Liver (tissue), 9 donors: ENCODE data around the gene TMEM170B. TPM values are rescaled to one million over a fixed set of nuclear protein-coding genes. Genes with fewer than 3 reads are reported as not detected.

Experiments used
- DNase-seq: peaks from one replicate; pipeline ENCODE4 v3.0.0-alpha.2; 2017; ENCODE audit warnings: low spot score
- H3K27ac ChIP-seq, 2 donors: one replicate each; pipeline ENCODE4 v1.7.0; 2013; ENCODE audit warnings: inconsistent platforms in 2 of 2, low read length in 2 of 2, control low read depth in 1 of 2, low read depth in 1 of 2, mild to moderate bottlenecking in 1 of 2
- H3K27me3 ChIP-seq, 4 donors: one replicate each; pipeline versions ENCODE4 v1.6.1 to v1.7.0; 2013; ENCODE audit warnings: low read length in 3 of 4, inconsistent platforms in 1 of 4, mild to moderate bottlenecking in 1 of 4, moderate library complexity in 1 of 4; ENCODE audit not compliant: control insufficient read depth in 4 of 4, insufficient read depth in 4 of 4
- H3K36me3 ChIP-seq, 4 donors: one replicate each; pipeline versions ENCODE4 v1.6.1 to v1.7.0; 2013; ENCODE audit warnings: low read length in 3 of 4, mild to moderate bottlenecking in 3 of 4, low read depth in 1 of 4, moderate library complexity in 1 of 4; ENCODE audit not compliant: control insufficient read depth in 4 of 4, insufficient read depth in 3 of 4
- H3K4me1 ChIP-seq, 4 donors: one replicate each; pipeline versions ENCODE4 v1.6.1 to v1.7.0; 2013; ENCODE audit warnings: low read length in 3 of 4, mild to moderate bottlenecking in 3 of 4, moderate library complexity in 1 of 4; ENCODE audit not compliant: control insufficient read depth in 4 of 4, insufficient read depth in 4 of 4
- H3K4me3 ChIP-seq, 3 donors: one replicate each; pipeline versions ENCODE4 v1.6.1 to v1.7.0; 2013; ENCODE audit warnings: low read length in 3 of 3, control low read depth in 1 of 3, low read depth in 1 of 3, mild to moderate bottlenecking in 1 of 3
- H3K9ac ChIP-seq, 2 donors: one replicate each; pipeline ENCODE4 v1.7.0; 2013; ENCODE audit warnings: low read length in 2 of 2, mild to moderate bottlenecking in 2 of 2, moderate library complexity in 2 of 2, control low read depth in 1 of 2, low read depth in 1 of 2
- H3K9me3 ChIP-seq, 4 donors: one replicate each; pipeline versions ENCODE4 v1.6.1 to v1.7.0; 2013; ENCODE audit warnings: low read length in 3 of 4; ENCODE audit not compliant: control insufficient read depth in 4 of 4
- EGR1 ChIP-seq, 2 donors: IDR thresholded peaks; 2 replicates each; pipeline ENCODE4 v1.6.1; 2016 to 2018; ENCODE audit warnings: antibody characterized with exemption in 2 of 2, low read depth in 2 of 2
- FOXA1 ChIP-seq: IDR thresholded peaks from 2 replicates; pipeline ENCODE4 v1.6.1; 2016; ENCODE audit warnings: antibody characterized with exemption
- FOXA2 ChIP-seq: IDR thresholded peaks from 2 replicates; pipeline ENCODE4 v1.6.1; 2016; ENCODE audit warnings: antibody characterized with exemption
- GABPA ChIP-seq, 2 donors: IDR thresholded peaks in 1 of 2; conservative IDR thresholded peaks in 1 of 2; 2 replicates each; pipeline ENCODE4 v1.6.1; 2016; ENCODE audit warnings: antibody characterized with exemption in 2 of 2, mild to moderate bottlenecking in 1 of 2, moderate library complexity in 1 of 2
- HNF4A ChIP-seq, 2 donors: conservative IDR thresholded peaks; 2 replicates each; pipeline ENCODE4 v1.6.1; 2016; ENCODE audit warnings: antibody characterized with exemption in 2 of 2, mild to moderate bottlenecking in 2 of 2
- HNF4G ChIP-seq: IDR thresholded peaks from 2 replicates; pipeline ENCODE4 v1.6.1; 2016; ENCODE audit warnings: antibody characterized with exemption
- JUND ChIP-seq, 2 donors: IDR thresholded peaks; 2 replicates each; pipeline ENCODE4 v1.6.1; 2016; ENCODE audit warnings: antibody characterized with exemption in 2 of 2
- NR2F2 ChIP-seq: IDR thresholded peaks from 2 replicates; pipeline ENCODE4 v1.6.1; 2016; ENCODE audit warnings: antibody characterized with exemption
- RAD21 ChIP-seq, 2 donors: IDR thresholded peaks; 2 replicates each; pipeline ENCODE4 v1.6.1; 2016; ENCODE audit warnings: antibody characterized with exemption in 2 of 2, mild to moderate bottlenecking in 2 of 2
- RXRA ChIP-seq, 2 donors: IDR thresholded peaks; 2 replicates each; pipeline ENCODE4 v1.6.1; 2017 to 2018; ENCODE audit warnings: antibody characterized with exemption in 2 of 2, mild to moderate bottlenecking in 1 of 2
- SP1 ChIP-seq: IDR thresholded peaks from 2 replicates; pipeline ENCODE4 v1.6.1; 2018; ENCODE audit warnings: antibody characterized with exemption, mild to moderate bottlenecking
- TAF1 ChIP-seq: conservative IDR thresholded peaks from 2 replicates; pipeline ENCODE4 v1.6.1; 2016; ENCODE audit warnings: antibody characterized with exemption, mild to moderate bottlenecking
- YY1 ChIP-seq: IDR thresholded peaks from 2 replicates; pipeline ENCODE4 v1.6.1; 2016; ENCODE audit warnings: antibody characterized with exemption, mild to moderate bottlenecking
- WGBS: extraction: QIAGEN DNeasy Blood & Tissue Kit; methylation state at CpG from one replicate; pipeline ENCODE4 v1.1.7; 2013; 5-methylcytosine and 5-hydroxymethylcytosine counted together
- polyA plus RNA-seq, 2 donors: library from polyadenylated mRNA; stranded (reverse) in 1 of 2; unstranded in 1 of 2; fragments of 200-250 nt in 1 of 2; fragments of >200 nt in 1 of 2; fragmentation: Nextera tagmentation in 1 of 2; extraction: Ambion mirVana in 1 of 2; gene quantifications; one replicate each; pipeline versions ENCODE4 v1.2.1 to v1.2.3, GENCODE V29; 2013 to 2015
- total RNA-seq, 2 donors: library from RNA; depleted of rRNA; stranded (reverse); fragments of >200 nt; gene quantifications; one replicate each; pipeline ENCODE4 v1.2.3, GENCODE V29; 2014
- TF ChIP-seq, protein P1 (sequence below): IDR thresholded peaks from 2 replicates; pipeline ENCODE4 v1.6.1; 2016; ENCODE audit warnings: antibody characterized with exemption
- TF ChIP-seq, protein P2 (sequence below): IDR thresholded peaks from 2 replicates; pipeline ENCODE4 v1.6.1; 2016; ENCODE audit warnings: antibody characterized with exemption
- TF ChIP-seq, protein P3 (sequence below): IDR thresholded peaks from 2 replicates; pipeline ENCODE4 v1.6.1; 2016; ENCODE audit warnings: antibody characterized with exemption, mild to moderate bottlenecking
- TF ChIP-seq, protein P4 (sequence below): fragments of 150-350 bp; IDR thresholded peaks from 2 replicates; pipeline ENCODE4 v1.5.1; 2017; ENCODE audit warnings: improper control_type of control experiment, low read depth, low read length; ENCODE audit not compliant: missing input control
- TF ChIP-seq, protein P5 (sequence below): IDR thresholded peaks from 2 replicates; pipeline ENCODE4 v1.6.1; 2016; ENCODE audit warnings: antibody characterized with exemption
- donor health status: healthy.
- donor health status: healthy.
- donor health status: healthy.
- donor health status: healthy.
- donor health status: healthy.

The TMEM170B gene
- total and polyA plus RNA-seq, 4 donors, result 1.8 to 11.0 (median 6.1) TPM

DNA sequence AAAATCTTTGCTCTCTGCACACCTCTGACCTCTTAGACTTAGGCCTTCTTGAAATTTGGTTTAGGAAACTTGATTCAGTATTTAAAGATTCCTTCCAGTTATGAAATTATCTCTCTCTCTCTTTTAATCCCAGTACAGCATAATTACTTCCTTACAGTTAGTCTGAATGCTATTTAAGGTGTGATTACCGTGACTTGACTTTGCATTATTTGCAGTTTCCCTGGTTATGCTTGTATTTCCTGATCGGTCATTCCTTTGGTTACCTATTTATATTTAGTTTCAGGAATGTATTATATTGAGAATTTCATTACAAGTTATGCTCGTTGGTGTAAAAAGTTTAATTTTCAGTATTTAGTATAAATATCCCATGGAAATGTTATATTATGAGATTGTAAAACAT lies 16.3 kb downstream of the TMEM170B start (continued):
- TF ChIP-seq, protein P1, sequence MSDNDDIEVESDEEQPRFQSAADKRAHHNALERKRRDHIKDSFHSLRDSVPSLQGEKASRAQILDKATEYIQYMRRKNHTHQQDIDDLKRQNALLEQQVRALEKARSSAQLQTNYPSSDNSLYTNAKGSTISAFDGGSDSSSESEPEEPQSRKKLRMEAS, result no peak
- TF ChIP-seq HNF4G (no peak), JUND (IDR thresholded peaks at IDR 0.05) (no peak), HNF4A (conservative IDR thresholded peaks at IDR 0.05) (no peak), RAD21 (IDR thresholded peaks at IDR 0.05) (no peak), RXRA (IDR thresholded peaks at IDR 0.05) (no peak), NR2F2 (no peak), GABPA (IDR thresholded peaks at IDR 0.05 in 1 of 2, conservative IDR thresholded peaks at IDR 0.05 in 1 of 2) (no peak), TAF1 (no peak)
- TF ChIP-seq, protein P2, sequence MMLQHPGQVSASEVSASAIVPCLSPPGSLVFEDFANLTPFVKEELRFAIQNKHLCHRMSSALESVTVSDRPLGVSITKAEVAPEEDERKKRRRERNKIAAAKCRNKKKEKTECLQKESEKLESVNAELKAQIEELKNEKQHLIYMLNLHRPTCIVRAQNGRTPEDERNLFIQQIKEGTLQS, result no peak

DNA sequence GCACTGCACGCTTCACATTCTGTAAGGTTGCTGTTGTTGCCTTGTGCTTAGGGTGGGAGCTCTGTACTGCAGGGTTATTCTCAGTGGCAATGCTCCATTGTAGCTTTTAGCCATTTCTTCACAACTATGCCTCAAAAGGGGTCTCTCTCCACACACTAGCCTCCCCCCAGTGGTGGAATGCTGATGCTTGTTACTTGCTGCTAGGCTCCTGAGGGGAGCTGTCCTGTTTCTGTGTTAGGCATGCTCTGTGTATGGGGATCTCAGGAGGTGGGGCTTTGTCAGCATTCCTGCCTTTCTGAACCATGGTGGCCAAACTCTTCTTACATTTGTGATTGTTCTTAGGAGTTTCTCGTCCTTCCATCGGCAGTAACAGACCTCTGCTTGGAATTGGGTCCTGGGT lies 18.8 kb downstream of the TMEM170B start:
- Histone ChIP-seq H3K27ac (no peak overlapping the region), H3K9me3 (no peaks in the 10 kb centered on the region), H3K27me3 (no peaks in the 10 kb centered on the region), H3K9ac (no peak overlapping the region), H3K36me3 (no peaks in the 10 kb centered on the region), H3K4me3 (no peak overlapping the region), H3K4me1 (no peaks in the 10 kb centered on the region)
- TF ChIP-seq FOXA2, result no peak
- TF ChIP-seq, protein P3, sequence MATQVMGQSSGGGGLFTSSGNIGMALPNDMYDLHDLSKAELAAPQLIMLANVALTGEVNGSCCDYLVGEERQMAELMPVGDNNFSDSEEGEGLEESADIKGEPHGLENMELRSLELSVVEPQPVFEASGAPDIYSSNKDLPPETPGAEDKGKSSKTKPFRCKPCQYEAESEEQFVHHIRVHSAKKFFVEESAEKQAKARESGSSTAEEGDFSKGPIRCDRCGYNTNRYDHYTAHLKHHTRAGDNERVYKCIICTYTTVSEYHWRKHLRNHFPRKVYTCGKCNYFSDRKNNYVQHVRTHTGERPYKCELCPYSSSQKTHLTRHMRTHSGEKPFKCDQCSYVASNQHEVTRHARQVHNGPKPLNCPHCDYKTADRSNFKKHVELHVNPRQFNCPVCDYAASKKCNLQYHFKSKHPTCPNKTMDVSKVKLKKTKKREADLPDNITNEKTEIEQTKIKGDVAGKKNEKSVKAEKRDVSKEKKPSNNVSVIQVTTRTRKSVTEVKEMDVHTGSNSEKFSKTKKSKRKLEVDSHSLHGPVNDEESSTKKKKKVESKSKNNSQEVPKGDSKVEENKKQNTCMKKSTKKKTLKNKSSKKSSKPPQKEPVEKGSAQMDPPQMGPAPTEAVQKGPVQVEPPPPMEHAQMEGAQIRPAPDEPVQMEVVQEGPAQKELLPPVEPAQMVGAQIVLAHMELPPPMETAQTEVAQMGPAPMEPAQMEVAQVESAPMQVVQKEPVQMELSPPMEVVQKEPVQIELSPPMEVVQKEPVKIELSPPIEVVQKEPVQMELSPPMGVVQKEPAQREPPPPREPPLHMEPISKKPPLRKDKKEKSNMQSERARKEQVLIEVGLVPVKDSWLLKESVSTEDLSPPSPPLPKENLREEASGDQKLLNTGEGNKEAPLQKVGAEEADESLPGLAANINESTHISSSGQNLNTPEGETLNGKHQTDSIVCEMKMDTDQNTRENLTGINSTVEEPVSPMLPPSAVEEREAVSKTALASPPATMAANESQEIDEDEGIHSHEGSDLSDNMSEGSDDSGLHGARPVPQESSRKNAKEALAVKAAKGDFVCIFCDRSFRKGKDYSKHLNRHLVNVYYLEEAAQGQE, result no peak
- no peak for TF ChIP-seq TAF1
- TF ChIP-seq, protein P4, sequence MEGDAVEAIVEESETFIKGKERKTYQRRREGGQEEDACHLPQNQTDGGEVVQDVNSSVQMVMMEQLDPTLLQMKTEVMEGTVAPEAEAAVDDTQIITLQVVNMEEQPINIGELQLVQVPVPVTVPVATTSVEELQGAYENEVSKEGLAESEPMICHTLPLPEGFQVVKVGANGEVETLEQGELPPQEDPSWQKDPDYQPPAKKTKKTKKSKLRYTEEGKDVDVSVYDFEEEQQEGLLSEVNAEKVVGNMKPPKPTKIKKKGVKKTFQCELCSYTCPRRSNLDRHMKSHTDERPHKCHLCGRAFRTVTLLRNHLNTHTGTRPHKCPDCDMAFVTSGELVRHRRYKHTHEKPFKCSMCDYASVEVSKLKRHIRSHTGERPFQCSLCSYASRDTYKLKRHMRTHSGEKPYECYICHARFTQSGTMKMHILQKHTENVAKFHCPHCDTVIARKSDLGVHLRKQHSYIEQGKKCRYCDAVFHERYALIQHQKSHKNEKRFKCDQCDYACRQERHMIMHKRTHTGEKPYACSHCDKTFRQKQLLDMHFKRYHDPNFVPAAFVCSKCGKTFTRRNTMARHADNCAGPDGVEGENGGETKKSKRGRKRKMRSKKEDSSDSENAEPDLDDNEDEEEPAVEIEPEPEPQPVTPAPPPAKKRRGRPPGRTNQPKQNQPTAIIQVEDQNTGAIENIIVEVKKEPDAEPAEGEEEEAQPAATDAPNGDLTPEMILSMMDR, result no peak
- no peak for TF ChIP-seq YY1
- TF ChIP-seq RXRA (IDR thresholded peaks at IDR 0.05), result no peak
- TF ChIP-seq NR2F2, result no peak
- TF ChIP-seq SP1, result no peak
- TF ChIP-seq, protein P5, sequence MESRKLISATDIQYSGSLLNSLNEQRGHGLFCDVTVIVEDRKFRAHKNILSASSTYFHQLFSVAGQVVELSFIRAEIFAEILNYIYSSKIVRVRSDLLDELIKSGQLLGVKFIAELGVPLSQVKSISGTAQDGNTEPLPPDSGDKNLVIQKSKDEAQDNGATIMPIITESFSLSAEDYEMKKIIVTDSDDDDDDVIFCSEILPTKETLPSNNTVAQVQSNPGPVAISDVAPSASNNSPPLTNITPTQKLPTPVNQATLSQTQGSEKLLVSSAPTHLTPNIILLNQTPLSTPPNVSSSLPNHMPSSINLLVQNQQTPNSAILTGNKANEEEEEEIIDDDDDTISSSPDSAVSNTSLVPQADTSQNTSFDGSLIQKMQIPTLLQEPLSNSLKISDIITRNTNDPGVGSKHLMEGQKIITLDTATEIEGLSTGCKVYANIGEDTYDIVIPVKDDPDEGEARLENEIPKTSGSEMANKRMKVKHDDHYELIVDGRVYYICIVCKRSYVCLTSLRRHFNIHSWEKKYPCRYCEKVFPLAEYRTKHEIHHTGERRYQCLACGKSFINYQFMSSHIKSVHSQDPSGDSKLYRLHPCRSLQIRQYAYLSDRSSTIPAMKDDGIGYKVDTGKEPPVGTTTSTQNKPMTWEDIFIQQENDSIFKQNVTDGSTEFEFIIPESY, result no peak
- TF ChIP-seq EGR1 (IDR thresholded peaks at IDR 0.05; ENCODE audit: low read depth in 2 of 2), result no peak
- TF ChIP-seq FOXA1, result no peak
- TF ChIP-seq JUND (IDR thresholded peaks at IDR 0.05), result no peak
- no peak for TF ChIP-seq RAD21 (IDR thresholded peaks at IDR 0.05)
- TF ChIP-seq, protein P2, result no peak
- 96% methylated on average over 3 of the region's 3 CpGs for WGBS
- no peak for DNase-seq
